ENCODE data around the gene LPAR2.
"Not testable (repeated sequence)": the region's sequence is repeated elsewhere in the genome, so short reads cannot be mapped to it uniquely, and the experiment has no call there.

Gene LPAR2

GRCh38 chr19:19613506-19613905 lies 14.5 kb downstream of the LPAR2 start:
- CTCF ChIA-PET = no interaction called here
- POLR2A ChIA-PET = no interaction called here
- no peak for DNase-seq (ENCODE audit: extremely low spot score)
- TF ChIP-seq ARNT (IDR thresholded peaks at IDR 0.05) (no peak), L3MBTL2 (conservative IDR thresholded peaks at IDR 0.05) (no peak), SP1 (IDR thresholded peaks at IDR 0.05) (no peak), LEF1 (IDR thresholded peaks at IDR 0.05; ENCODE audit: borderline replicate concordance) (no peak), ZNF384 (IDR thresholded peaks at IDR 0.05) (no peak), CTBP1 (IDR thresholded peaks at IDR 0.05; ENCODE audit: borderline replicate concordance) (no peak), FOXK2 (IDR thresholded peaks at IDR 0.05) (no peak)
- TF ChIP-seq, protein P1, sequence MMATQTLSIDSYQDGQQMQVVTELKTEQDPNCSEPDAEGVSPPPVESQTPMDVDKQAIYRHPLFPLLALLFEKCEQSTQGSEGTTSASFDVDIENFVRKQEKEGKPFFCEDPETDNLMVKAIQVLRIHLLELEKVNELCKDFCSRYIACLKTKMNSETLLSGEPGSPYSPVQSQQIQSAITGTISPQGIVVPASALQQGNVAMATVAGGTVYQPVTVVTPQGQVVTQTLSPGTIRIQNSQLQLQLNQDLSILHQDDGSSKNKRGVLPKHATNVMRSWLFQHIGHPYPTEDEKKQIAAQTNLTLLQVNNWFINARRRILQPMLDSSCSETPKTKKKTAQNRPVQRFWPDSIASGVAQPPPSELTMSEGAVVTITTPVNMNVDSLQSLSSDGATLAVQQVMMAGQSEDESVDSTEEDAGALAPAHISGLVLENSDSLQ (IDR thresholded peaks at IDR 0.05) = no peak

GRCh38 chr19:19610376-19611202 lies 17.4 kb downstream of the LPAR2 start:
- POLR2A ChIA-PET = no interaction called here
- TF ChIP-seq L3MBTL2 (conservative IDR thresholded peaks at IDR 0.05) (no peak), FOXA1 (IDR thresholded peaks at IDR 0.05) (no peak), FOXM1 (IDR thresholded peaks at IDR 0.05; ENCODE audit: borderline replicate concordance) (no peak), LEF1 (IDR thresholded peaks at IDR 0.05; ENCODE audit: borderline replicate concordance) (no peak), SUZ12 (IDR thresholded peaks at IDR 0.05) (no peak), FOXK2 (IDR thresholded peaks at IDR 0.05) (no peak), HDGF (IDR thresholded peaks at IDR 0.05; ENCODE audit: borderline replicate concordance) (no peak), SP1 (IDR thresholded peaks at IDR 0.05) (no peak), CTBP1 (IDR thresholded peaks at IDR 0.05; ENCODE audit: borderline replicate concordance) (no peak), ARNT (IDR thresholded peaks at IDR 0.05) (no peak), ZNF384 (IDR thresholded peaks at IDR 0.05) (no peak), TARDBP (IDR thresholded peaks at IDR 0.05) (no peak), NFRKB (IDR thresholded peaks at IDR 0.05) (no peak), BHLHE40 (IDR thresholded peaks at IDR 0.05; ENCODE audit: borderline replicate concordance) (no peak), ELF4 (IDR thresholded peaks at IDR 0.05) (no peak)
- TF ChIP-seq, protein P1 (IDR thresholded peaks at IDR 0.05) = no peak
- CTCF ChIA-PET = interaction anchor here (0.6 kb wide), 1 partner anchor 49 kb away, joined by 3 read pairs; no protein-coding TSS in a partner anchor
- DNase-seq (ENCODE audit: extremely low spot score) = no peak

DNA sequence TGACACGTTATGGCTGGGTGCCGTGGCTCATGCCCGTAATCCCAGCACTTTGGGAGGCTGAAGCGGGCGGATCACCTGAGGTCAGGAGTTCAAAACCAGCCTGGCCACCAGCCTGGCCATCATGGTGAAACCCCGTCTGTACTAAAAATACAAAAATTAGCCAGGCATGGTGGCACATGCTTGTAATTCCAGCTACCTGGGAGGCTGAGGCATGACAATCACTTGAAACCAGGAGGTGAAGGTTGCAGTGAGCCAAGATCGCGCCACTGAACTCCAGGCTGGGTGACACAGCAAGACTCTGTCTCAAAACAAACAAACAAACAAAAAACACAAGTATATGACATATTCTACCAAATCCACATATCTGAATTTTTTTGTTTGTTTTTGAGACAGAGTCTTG lies 21.3 kb downstream of the LPAR2 start:
- not testable (repeated sequence) for DNase-seq (ENCODE audit: extremely low spot score)

GRCh38 chr19:19606021-19606420 lies 22.0 kb downstream of the LPAR2 start:
- CTCF ChIA-PET = no interaction called here
- DNase-seq (ENCODE audit: extremely low spot score) = no peak
- no peak for TF ChIP-seq HDGF (IDR thresholded peaks at IDR 0.05; ENCODE audit: borderline replicate concordance)
- POLR2A ChIA-PET = no interaction called here

More for the DNA sequence above, 21.3 kb downstream of the LPAR2 start:
- CTCF ChIA-PET, POLR2A ChIA-PET: not testable (repeated sequence)

DNA sequence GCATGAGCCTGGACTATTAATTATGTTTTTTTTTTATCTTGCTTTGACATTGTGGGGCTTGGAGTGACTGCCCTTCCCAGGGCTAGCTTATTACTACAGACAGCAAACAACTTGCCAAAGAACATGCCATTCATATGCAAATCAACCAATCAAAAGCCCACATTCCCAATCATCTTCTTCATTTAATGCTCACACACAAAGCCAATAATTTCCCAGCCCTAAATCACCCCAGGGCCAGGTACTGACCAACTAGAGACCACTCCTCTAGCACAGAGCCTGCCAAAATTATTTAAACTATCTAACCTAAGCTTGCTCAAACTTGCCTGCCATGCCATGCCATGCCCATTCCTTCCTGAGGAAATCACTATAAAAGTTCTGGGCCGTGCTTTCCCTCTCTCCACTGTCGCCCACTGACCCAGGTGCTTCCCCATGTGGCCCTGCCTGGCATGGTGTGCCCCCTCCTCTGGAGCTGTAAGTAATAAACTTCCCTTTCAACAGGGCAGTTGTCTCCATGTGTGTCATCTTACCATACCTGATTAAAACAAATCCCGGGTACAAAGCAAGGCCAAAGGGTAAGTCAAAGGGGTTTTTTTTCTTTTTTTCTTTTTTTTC lies 25.2 kb downstream of the LPAR2 start:
- no peak for TF ChIP-seq SP1 (IDR thresholded peaks at IDR 0.05)
- no peak for TF ChIP-seq ZNF384 (IDR thresholded peaks at IDR 0.05)
- TF ChIP-seq CTBP1 (IDR thresholded peaks at IDR 0.05; ENCODE audit: borderline replicate concordance) = no peak
- no peak for TF ChIP-seq FOXA1 (IDR thresholded peaks at IDR 0.05)
- TF ChIP-seq, protein P1 (IDR thresholded peaks at IDR 0.05) = no peak
- no peak for TF ChIP-seq SUZ12 (IDR thresholded peaks at IDR 0.05)
- CTCF ChIA-PET = interaction anchor here (0.8 kb wide), 1 partner anchor 19 kb away, joined by 4 read pairs; no protein-coding TSS in a partner anchor
- no peak for DNase-seq (ENCODE audit: extremely low spot score)
- POLR2A ChIA-PET = interaction anchor here (1.5 kb wide), 1 partner anchor 11 kb away, joined by 3 read pairs; no protein-coding TSS in a partner anchor

- POLR2A ChIA-PET = interaction anchor here (1.5 kb wide), 1 partner anchor 10 kb away, joined by 3 read pairs; no protein-coding TSS in a partner anchor
- CTCF ChIA-PET = no interaction called here
- no peak for DNase-seq (ENCODE audit: extremely low spot score)
- TF ChIP-seq FOXK2 (IDR thresholded peaks at IDR 0.05) = no peak
- TF ChIP-seq FOXM1 (IDR thresholded peaks at IDR 0.05; ENCODE audit: borderline replicate concordance) = no peak
- no peak for TF ChIP-seq SUZ12 (IDR thresholded peaks at IDR 0.05)
- no peak for TF ChIP-seq L3MBTL2 (conservative IDR thresholded peaks at IDR 0.05)
- TF ChIP-seq ZNF384 (IDR thresholded peaks at IDR 0.05) = no peak
- TF ChIP-seq BHLHE40 (IDR thresholded peaks at IDR 0.05; ENCODE audit: borderline replicate concordance) = no peak
- TF ChIP-seq, protein P1 (IDR thresholded peaks at IDR 0.05) = no peak
- no peak for TF ChIP-seq TARDBP (IDR thresholded peaks at IDR 0.05)
- TF ChIP-seq LEF1 (IDR thresholded peaks at IDR 0.05; ENCODE audit: borderline replicate concordance) = no peak
- TF ChIP-seq FOXA1 (IDR thresholded peaks at IDR 0.05) = no peak
- TF ChIP-seq NFRKB (IDR thresholded peaks at IDR 0.05) = no peak
- TF ChIP-seq ARNT (IDR thresholded peaks at IDR 0.05) = no peak
- no peak for TF ChIP-seq SP1 (IDR thresholded peaks at IDR 0.05)
- no peak for TF ChIP-seq HDGF (IDR thresholded peaks at IDR 0.05; ENCODE audit: borderline replicate concordance)
These were observed 25.8 kb downstream of the LPAR2 start for GRCh38 chr19:19602136-19602712.

Data from HEK293T (cell line).